Activated naive CD4-positive, alpha-beta T cell treated with anti-CD3 and anti-CD28 coated beads, Interleukin-2, amount 50 U/mL, for 24 hours (primary cell): ENCODE measurements around the gene SIGLEC15.
"Not testable (repeated sequence)": the region's sequence is repeated elsewhere in the genome, so short reads cannot be mapped to it uniquely, and the experiment has no call there.

Source experiments
- H3K27ac Mint-ChIP-seq: one replicate; pipeline ENCODE4 v1.8.0; 2021; ENCODE audit warnings: mild to moderate bottlenecking, mixed read lengths
- H3K27me3 Mint-ChIP-seq: one replicate; pipeline ENCODE4 v1.8.0; 2021; ENCODE audit warnings: mixed read lengths
- H3K36me3 Mint-ChIP-seq: one replicate; pipeline ENCODE4 v1.8.0; 2021; ENCODE audit warnings: mixed read lengths
- H3K4me1 Mint-ChIP-seq: one replicate; pipeline ENCODE4 v1.8.0; 2021; ENCODE audit warnings: mixed read lengths
- H3K4me3 Mint-ChIP-seq: one replicate; pipeline ENCODE4 v1.8.0; 2021; ENCODE audit warnings: mild to moderate bottlenecking, mixed read lengths
- H3K9me3 Mint-ChIP-seq: one replicate; pipeline ENCODE4 v1.8.0; 2021; ENCODE audit warnings: mixed read lengths

Gene SIGLEC15

GRCh38 chr18:45802814-45803492 is 22.5 kb upstream of the SIGLEC15 start:
- H3K36me3 Mint-ChIP-seq, result peaks cover 7% of the 10 kb centered on the region
- peaks cover 4% of the 10 kb centered on the region for H3K4me1 Mint-ChIP-seq
- H3K27ac Mint-ChIP-seq, result no peak overlapping the region
- no peaks in the 10 kb centered on the region for H3K9me3 Mint-ChIP-seq
- no peak overlapping the region for H3K4me3 Mint-ChIP-seq
- peaks cover 12% of the 10 kb centered on the region for H3K27me3 Mint-ChIP-seq

DNA sequence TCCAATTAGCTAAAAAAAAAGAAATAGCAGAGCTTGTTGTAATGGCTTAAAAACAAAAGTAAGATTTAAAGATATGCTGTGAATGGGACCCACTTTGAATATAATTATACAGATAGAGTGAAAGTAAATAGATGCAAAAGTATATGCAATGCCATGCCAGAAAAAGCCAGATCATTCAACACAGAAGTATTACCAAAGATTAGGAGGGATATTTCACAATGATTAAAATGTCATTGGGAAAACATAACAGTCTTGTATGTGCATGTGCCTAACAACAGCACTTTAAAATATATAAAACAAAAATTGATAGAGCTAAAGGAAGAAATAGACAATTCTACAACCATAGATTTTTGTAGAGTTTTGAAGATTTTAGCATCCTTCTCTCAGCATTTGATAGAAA is 19.9 kb upstream of the SIGLEC15 start:
- Mint-ChIP-seq H3K4me3 (no peak overlapping the region), H3K27ac (no peak overlapping the region), H3K9me3 (no peaks in the 10 kb centered on the region), H3K4me1 (peaks cover 17% of the 10 kb centered on the region), H3K36me3 (peaks cover 8% of the 10 kb centered on the region), H3K27me3 (peaks cover 9% of the 10 kb centered on the region)

DNA sequence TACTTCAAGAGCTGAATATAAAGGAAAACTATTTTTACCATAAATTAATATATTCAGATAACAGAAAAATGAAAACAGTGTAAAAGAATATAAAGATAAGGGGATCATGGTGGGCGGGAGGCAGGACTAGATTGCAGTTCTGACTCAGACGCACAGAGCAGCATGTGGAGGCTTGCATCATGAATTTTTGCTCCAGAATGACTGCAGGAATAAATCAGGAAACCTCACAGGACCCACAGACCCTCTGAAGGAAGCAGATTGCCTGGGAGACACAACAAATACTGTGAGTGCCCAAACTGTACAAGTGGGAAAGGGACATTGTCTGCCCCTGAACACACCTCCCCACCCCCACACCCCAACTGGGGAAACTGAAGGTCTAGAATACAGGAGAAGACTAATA is 19.2 kb upstream of the SIGLEC15 start:
- Mint-ChIP-seq H3K36me3 (peaks cover 8% of the 10 kb centered on the region), H3K27me3 (peaks cover 7% of the 10 kb centered on the region), H3K4me3 (no peak overlapping the region), H3K9me3 (no peaks in the 10 kb centered on the region), H3K4me1 (peaks cover 17% of the 10 kb centered on the region), H3K27ac (no peak overlapping the region)

- not testable (repeated sequence) for H3K36me3 Mint-ChIP-seq
These were observed 18.3 kb upstream of the SIGLEC15 start for GRCh38 chr18:45807144-45807543.

DNA sequence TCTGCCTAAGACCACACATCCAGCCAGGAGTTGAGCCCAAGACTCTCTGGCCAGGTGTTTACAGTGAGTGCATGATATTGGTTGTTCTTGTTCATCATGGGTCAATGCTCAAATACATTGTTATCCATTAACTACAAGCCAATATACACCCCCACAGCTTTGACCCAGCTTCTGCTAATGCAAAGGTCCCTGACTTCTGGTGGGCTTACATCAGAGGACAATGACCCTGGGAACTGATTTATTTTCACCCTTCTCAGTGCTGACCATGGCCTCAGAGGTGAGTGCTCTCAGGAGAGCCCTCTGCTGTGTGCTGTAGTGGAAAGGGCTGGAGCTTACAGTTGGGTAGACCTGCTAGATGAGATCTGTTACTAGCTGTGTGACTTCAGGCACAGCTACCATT is 10.7 kb upstream of the SIGLEC15 start:
- H3K36me3 Mint-ChIP-seq, H3K27ac Mint-ChIP-seq, H3K27me3 Mint-ChIP-seq, H3K4me3 Mint-ChIP-seq, H3K4me1 Mint-ChIP-seq: not testable (repeated sequence)
- peaks cover 10% of the 10 kb centered on the region for H3K9me3 Mint-ChIP-seq

More at GRCh38 chr18:45807144-45807543, 18.3 kb upstream of the SIGLEC15 start:
- not testable (repeated sequence) for H3K9me3 Mint-ChIP-seq, H3K27me3 Mint-ChIP-seq, H3K4me3 Mint-ChIP-seq, H3K27ac Mint-ChIP-seq
- peaks cover 17% of the 10 kb centered on the region for H3K4me1 Mint-ChIP-seq

- Mint-ChIP-seq H3K27ac (no peak overlapping the region), H3K9me3 (peaks cover 10% of the 10 kb centered on the region), H3K4me3 (no peak overlapping the region), H3K4me1 (no peaks in the 10 kb centered on the region), H3K27me3 (peaks cover 10% of the 10 kb centered on the region), H3K36me3 (peaks cover 6% of the 10 kb centered on the region)
These were observed 7.9 kb upstream of the SIGLEC15 start for GRCh38 chr18:45817543-45817942.

DNA sequence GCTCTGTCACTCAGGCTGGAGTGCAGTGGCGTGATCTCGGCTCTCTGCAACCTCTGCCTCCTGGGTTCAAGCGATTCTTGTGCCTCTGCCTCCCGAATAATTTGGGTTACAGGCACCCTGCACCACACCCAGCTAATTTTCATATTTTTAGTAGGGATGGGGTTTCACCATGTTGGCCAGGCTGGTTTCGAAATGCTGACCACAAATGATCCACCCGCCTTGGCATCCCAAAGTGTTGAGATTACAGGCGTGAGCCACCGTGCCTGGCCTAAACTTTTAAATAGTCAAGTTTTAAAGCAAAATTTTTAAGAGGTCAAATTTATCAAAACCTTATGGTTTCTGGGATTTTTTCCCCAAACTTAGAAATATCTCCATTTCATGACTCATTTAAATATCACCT is 6.7 kb upstream of the SIGLEC15 start:
- not testable (repeated sequence) for H3K4me3 Mint-ChIP-seq, H3K4me1 Mint-ChIP-seq, H3K27ac Mint-ChIP-seq, H3K36me3 Mint-ChIP-seq, H3K27me3 Mint-ChIP-seq
- peaks cover 10% of the 10 kb centered on the region for H3K9me3 Mint-ChIP-seq

- H3K4me3 Mint-ChIP-seq, result no peak overlapping the region
- H3K9me3 Mint-ChIP-seq, result peaks cover 10% of the 10 kb centered on the region
- H3K27ac Mint-ChIP-seq, result no peak overlapping the region
- peaks cover 6% of the 10 kb centered on the region for H3K36me3 Mint-ChIP-seq
- peaks cover 7% of the 10 kb centered on the region for H3K4me1 Mint-ChIP-seq
- peaks cover 10% of the 10 kb centered on the region for H3K27me3 Mint-ChIP-seq
These were observed 5.2 kb upstream of the SIGLEC15 start for GRCh38 chr18:45820106-45820745.

DNA sequence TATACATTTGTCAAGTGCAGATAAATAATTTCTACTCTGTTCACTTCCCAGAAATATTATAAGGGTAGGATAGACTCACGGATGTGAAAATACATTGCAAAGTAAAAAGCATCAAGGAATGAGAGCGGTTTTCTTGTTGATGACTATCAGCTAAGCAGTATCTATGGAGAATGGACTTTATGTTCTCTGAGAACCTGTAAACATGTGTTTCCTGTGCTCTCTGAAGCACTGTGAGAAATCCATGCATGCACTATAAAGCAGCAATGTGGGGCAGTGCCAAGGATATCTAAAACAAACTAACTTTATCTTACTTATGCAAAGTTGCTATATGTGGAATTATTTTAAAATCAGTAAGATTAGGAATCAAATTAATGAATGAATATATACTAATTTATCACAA is 4.4 kb upstream of the SIGLEC15 start:
- H3K36me3 Mint-ChIP-seq, result peaks cover 6% of the 10 kb centered on the region
- peaks cover 10% of the 10 kb centered on the region for H3K27me3 Mint-ChIP-seq
- H3K27ac Mint-ChIP-seq, result no peak overlapping the region
- peaks cover 12% of the 10 kb centered on the region for H3K4me1 Mint-ChIP-seq
- H3K9me3 Mint-ChIP-seq, result peaks cover 9% of the 10 kb centered on the region
- no peak overlapping the region for H3K4me3 Mint-ChIP-seq

GRCh38 chr18:45821711-45822110 is 3.8 kb upstream of the SIGLEC15 start:
- Mint-ChIP-seq H3K4me1 (peaks cover 14% of the 10 kb centered on the region), H3K27me3 (peaks cover 10% of the 10 kb centered on the region), H3K9me3 (peaks cover 2% of the 10 kb centered on the region), H3K27ac (no peak overlapping the region), H3K4me3 (no peak overlapping the region), H3K36me3 (peaks cover 2% of the 10 kb centered on the region)

- no peak overlapping the region for H3K27ac Mint-ChIP-seq
- H3K36me3 Mint-ChIP-seq, result peaks cover 1% of the 10 kb centered on the region
- no peak overlapping the region for H3K4me3 Mint-ChIP-seq
- peaks cover 5% of the 10 kb centered on the region for H3K27me3 Mint-ChIP-seq
- H3K4me1 Mint-ChIP-seq, result peaks cover 24% of the 10 kb centered on the region
- no peaks in the 10 kb centered on the region for H3K9me3 Mint-ChIP-seq
These were observed 609 bp downstream of the SIGLEC15 start for GRCh38 chr18:45826084-45826483.

- peaks cover 24% of the 10 kb centered on the region for H3K4me1 Mint-ChIP-seq
- H3K9me3 Mint-ChIP-seq, H3K4me3 Mint-ChIP-seq, H3K27me3 Mint-ChIP-seq, H3K27ac Mint-ChIP-seq, H3K36me3 Mint-ChIP-seq: not testable (repeated sequence)
These were observed 1.2 kb downstream of the SIGLEC15 start for GRCh38 chr18:45826716-45827115.

DNA sequence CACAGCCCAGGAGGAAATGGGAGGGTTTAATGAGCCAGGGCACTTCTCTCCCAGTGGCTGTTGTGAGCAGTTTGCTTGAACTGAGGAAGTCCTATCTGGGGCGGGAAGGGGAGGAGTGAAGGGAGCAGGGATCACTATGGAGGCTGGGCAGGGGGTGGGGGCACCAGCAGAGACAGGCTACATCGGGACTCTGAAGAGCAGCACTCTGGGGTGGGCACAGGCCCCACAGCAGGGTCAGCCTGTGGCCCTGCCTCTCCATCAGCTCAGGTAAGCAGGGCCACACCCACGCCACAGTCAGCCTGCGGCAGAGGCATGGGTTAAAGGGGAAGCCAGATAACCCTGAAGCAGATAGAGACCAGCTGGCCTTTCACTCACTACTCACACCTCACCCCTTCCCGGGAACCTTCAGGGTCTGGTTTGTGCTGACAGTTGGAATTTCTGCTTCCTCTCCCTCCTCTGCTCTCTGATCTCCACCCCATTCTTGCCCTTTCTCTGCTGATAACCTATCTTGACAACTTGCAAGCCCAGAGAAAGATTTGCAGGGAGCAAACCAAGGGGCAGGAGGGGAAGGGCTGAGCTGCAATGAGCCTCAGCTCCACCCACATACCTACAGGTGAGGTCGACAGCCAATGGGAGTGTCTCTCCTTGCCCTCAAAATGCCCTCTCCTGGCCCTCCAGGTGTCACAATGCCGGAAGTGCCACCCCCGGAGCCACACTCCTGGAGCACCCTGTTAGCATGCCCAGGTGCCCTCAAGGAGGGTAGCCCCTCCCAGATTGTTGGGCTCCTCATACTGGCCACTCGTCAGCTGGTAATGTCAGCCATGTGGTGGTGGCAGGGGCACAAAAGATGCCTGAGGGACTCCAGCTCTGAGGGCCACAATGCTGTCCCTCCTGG is 3.7 kb downstream of the SIGLEC15 start:
- H3K27ac Mint-ChIP-seq, result no peak overlapping the region
- H3K9me3 Mint-ChIP-seq, result no peaks in the 10 kb centered on the region
- H3K4me1 Mint-ChIP-seq, result peaks cover 24% of the 10 kb centered on the region
- H3K4me3 Mint-ChIP-seq, result no peak overlapping the region
- peaks cover 4% of the 10 kb centered on the region for H3K27me3 Mint-ChIP-seq
- no peaks in the 10 kb centered on the region for H3K36me3 Mint-ChIP-seq

DNA sequence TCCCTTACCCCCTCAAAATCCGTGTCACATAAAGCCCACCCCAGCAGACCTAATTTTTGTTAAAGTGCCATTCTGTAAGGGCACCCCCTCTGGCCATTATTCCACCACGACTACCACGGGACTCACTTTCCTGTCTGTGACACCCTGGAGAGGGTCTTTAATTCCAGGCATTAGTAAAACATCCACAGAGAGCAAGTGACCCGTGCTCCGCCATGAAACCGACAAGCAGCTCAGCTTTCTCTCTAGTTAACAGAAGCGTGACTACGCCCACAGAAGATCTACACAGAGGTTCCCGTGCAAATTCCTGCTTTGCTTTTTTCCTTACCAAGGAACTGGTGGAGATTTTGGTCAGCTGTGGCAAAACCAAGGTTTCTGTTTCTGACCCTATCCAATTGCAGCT is 4.4 kb downstream of the SIGLEC15 start:
- peaks cover 17% of the 10 kb centered on the region for H3K4me1 Mint-ChIP-seq
- H3K27ac Mint-ChIP-seq, result no peak overlapping the region
- peaks cover under 1% of the 10 kb centered on the region for H3K36me3 Mint-ChIP-seq
- H3K9me3 Mint-ChIP-seq, result no peaks in the 10 kb centered on the region
- no peak overlapping the region for H3K4me3 Mint-ChIP-seq
- H3K27me3 Mint-ChIP-seq, result peaks cover 5% of the 10 kb centered on the region

DNA sequence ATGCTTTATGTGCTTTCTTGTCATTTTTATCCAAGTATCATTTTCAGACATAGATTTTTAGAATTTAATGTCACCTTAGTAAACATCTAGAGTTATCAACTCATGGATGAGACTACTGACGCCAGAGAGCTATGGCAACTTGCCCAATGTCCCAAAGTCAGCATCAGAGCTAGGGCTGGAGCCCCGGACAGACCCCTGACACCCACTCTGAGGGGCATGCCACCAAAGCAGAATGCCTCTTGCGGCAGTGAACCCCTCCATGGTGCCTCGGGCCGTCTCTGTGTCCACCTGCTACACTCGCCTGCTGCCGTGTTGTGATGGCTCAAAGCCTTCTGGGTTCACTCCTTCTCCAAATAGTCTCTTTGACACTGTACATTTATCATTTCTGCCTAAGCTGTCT is 5.4 kb downstream of the SIGLEC15 start:
- H3K4me1 Mint-ChIP-seq, result peaks cover 12% of the 10 kb centered on the region
- H3K36me3 Mint-ChIP-seq, result peaks cover 2% of the 10 kb centered on the region
- H3K9me3 Mint-ChIP-seq, result no peaks in the 10 kb centered on the region
- no peak overlapping the region for H3K27ac Mint-ChIP-seq
- H3K27me3 Mint-ChIP-seq, result peaks cover 12% of the 10 kb centered on the region
- no peak overlapping the region for H3K4me3 Mint-ChIP-seq

- Mint-ChIP-seq H3K9me3 (no peaks in the 10 kb centered on the region), H3K27ac (no peak overlapping the region), H3K27me3 (peaks cover 22% of the 10 kb centered on the region), H3K4me1 (peaks cover 6% of the 10 kb centered on the region), H3K36me3 (peaks cover 2% of the 10 kb centered on the region), H3K4me3 (no peak overlapping the region)
These were observed 8.4 kb downstream of the SIGLEC15 start for GRCh38 chr18:45833846-45834245.
